Mesothelial cell of epicardium (in vitro differentiated cells): ENCODE measurements around the gene RASA2. TPM values are rescaled to one million over a fixed set of nuclear protein-coding genes. Genes with fewer than 3 reads are reported as not detected.
"Not testable (repeated sequence)": the region's sequence is repeated elsewhere in the genome, so short reads cannot be mapped to it uniquely, and the experiment has no call there.

Experiments used
- DNase-seq, 2 experiments: peaks; one replicate each; pipeline ENCODE4 v3.0.0; 2021; ENCODE audit warnings: low spot score in 2 of 2; ENCODE audit not compliant: unreplicated experiment in 2 of 2
- H3K27ac Mint-ChIP-seq: 2 replicates; pipeline ENCODE4 v1.8.0; 2021; ENCODE audit warnings: mixed read lengths
- H3K27me3 Mint-ChIP-seq: 2 replicates; pipeline ENCODE4 v1.8.0; 2021; ENCODE audit warnings: low read depth, mixed read lengths
- H3K36me3 Mint-ChIP-seq: 2 replicates; pipeline ENCODE4 v1.8.0; 2021; ENCODE audit warnings: mixed read lengths
- H3K4me1 Mint-ChIP-seq: 2 replicates; pipeline ENCODE4 v1.8.0; 2021; ENCODE audit warnings: mixed read lengths
- H3K4me3 Mint-ChIP-seq: 2 replicates; pipeline ENCODE4 v1.8.0; 2021; ENCODE audit warnings: mild to moderate bottlenecking, moderate library complexity, mixed read lengths
- H3K9me3 Mint-ChIP-seq: 2 replicates; pipeline ENCODE4 v1.8.0; 2021; ENCODE audit warnings: mixed read lengths
- CTCF ChIP-seq: fragments of 200-600 bp; sonication (generic); IDR thresholded peaks from one replicate; pipeline ENCODE4 v1.5.0; 2021; ENCODE audit warnings: antibody characterized with exemption; ENCODE audit not compliant: unreplicated experiment
- total RNA-seq: library from RNA; stranded (reverse); gene quantifications from 3 replicates; pipeline ENCODE4 v1.2.1, GENCODE V29; 2021

RASA2 gene
- total RNA-seq, 1 donor from 2014 or later = 14.5 TPM

GRCh38 chr3:141469720-141470119 is 17.1 kb upstream of the RASA2 start:
- Mint-ChIP-seq H3K27ac (no peak overlapping the region), H3K36me3 (no peaks in the 10 kb centered on the region), H3K4me1 (peaks cover 1% of the 10 kb centered on the region), H3K9me3 (peaks cover 22% of the 10 kb centered on the region), H3K27me3 (peaks cover 4% of the 10 kb centered on the region), H3K4me3 (no peak overlapping the region)
- TF ChIP-seq CTCF = no peak
- DNase-seq = no peak

- DNase-seq = no peak
These were observed 15.7 kb upstream of the RASA2 start for GRCh38 chr3:141471160-141471559.

GRCh38 chr3:141476033-141476432 is 10.8 kb upstream of the RASA2 start:
- no peak for TF ChIP-seq CTCF
- H3K4me3 Mint-ChIP-seq = no peak overlapping the region
- peaks cover 17% of the 10 kb centered on the region for H3K27me3 Mint-ChIP-seq
- H3K27ac Mint-ChIP-seq = no peak overlapping the region
- H3K9me3 Mint-ChIP-seq = peaks cover 9% of the 10 kb centered on the region
- no peaks in the 10 kb centered on the region for H3K4me1 Mint-ChIP-seq
- no peaks in the 10 kb centered on the region for H3K36me3 Mint-ChIP-seq
- no peak for DNase-seq

More at GRCh38 chr3:141471160-141471559, 15.7 kb upstream of the RASA2 start:
- Mint-ChIP-seq H3K4me3 (no peak overlapping the region), H3K36me3 (no peaks in the 10 kb centered on the region), H3K27ac (no peak overlapping the region), H3K9me3 (peaks cover 22% of the 10 kb centered on the region), H3K27me3 (peaks cover 4% of the 10 kb centered on the region), H3K4me1 (no peaks in the 10 kb centered on the region)
- no peak for TF ChIP-seq CTCF

GRCh38 chr3:141477224-141477623 is 9.6 kb upstream of the RASA2 start:
- Mint-ChIP-seq H3K36me3 (no peaks in the 10 kb centered on the region), H3K27me3 (peaks cover 17% of the 10 kb centered on the region), H3K27ac (no peak overlapping the region), H3K4me1 (no peaks in the 10 kb centered on the region), H3K9me3 (peaks cover 3% of the 10 kb centered on the region), H3K4me3 (no peak overlapping the region)
- no peak for DNase-seq
- TF ChIP-seq CTCF = no peak

GRCh38 chr3:141478139-141478538 is 8.7 kb upstream of the RASA2 start:
- DNase-seq = no peak
- Mint-ChIP-seq H3K4me3 (no peak overlapping the region), H3K36me3 (no peaks in the 10 kb centered on the region), H3K9me3 (no peaks in the 10 kb centered on the region), H3K4me1 (no peaks in the 10 kb centered on the region), H3K27me3 (peaks cover 16% of the 10 kb centered on the region), H3K27ac (no peak overlapping the region)
- TF ChIP-seq CTCF = no peak

- not testable (repeated sequence) for H3K27ac Mint-ChIP-seq, H3K9me3 Mint-ChIP-seq, H3K4me1 Mint-ChIP-seq, H3K36me3 Mint-ChIP-seq, H3K4me3 Mint-ChIP-seq, DNase-seq
- peaks cover 13% of the 10 kb centered on the region for H3K27me3 Mint-ChIP-seq
These were observed 8.0 kb upstream of the RASA2 start for GRCh38 chr3:141478840-141479239.
